Sigmoid colon (tissue), 7 donors: ENCODE results near the gene REST. TPM values are rescaled to one million over a fixed set of nuclear protein-coding genes. Genes with fewer than 3 reads are reported as not detected.

Experiments
- DNase-seq: peaks from one replicate; pipeline ENCODE4 v3.0.0-alpha.2; 2019
- H3K27ac ChIP-seq, 4 donors: fragments of 200-600 bp; sonication (generic); one replicate each; pipeline ENCODE4 v1.5.1; 2016 to 2019; ENCODE audit warnings: mild to moderate bottlenecking in 1 of 4
- H3K27me3 ChIP-seq, 3 donors: fragments of 200-600 bp; sonication (generic); one replicate each; pipeline ENCODE4 v1.5.1; 2019; ENCODE audit warnings: mild to moderate bottlenecking in 1 of 3
- H3K36me3 ChIP-seq, 4 donors: fragments of 200-600 bp; sonication (generic); one replicate each; pipeline ENCODE4 v1.5.1; 2016 to 2019
- H3K4me1 ChIP-seq, 4 donors: fragments of 200-600 bp; sonication (generic); one replicate each; pipeline ENCODE4 v1.5.1; 2017 to 2019
- H3K4me3 ChIP-seq, 4 donors: fragments of 200-600 bp; sonication (generic); one replicate each; pipeline ENCODE4 v1.5.1; 2017 to 2019; ENCODE audit warnings: mild to moderate bottlenecking in 2 of 4, moderate library complexity in 1 of 4
- H3K9me3 ChIP-seq, 4 donors: fragments of 200-600 bp in 3 of 4; sonication (generic) in 3 of 4; one replicate each; pipeline versions ENCODE4 v1.5.1 to v1.6.1; 2013 to 2019
- EP300 ChIP-seq, 4 donors: sonication (generic); formaldehyde crosslinking; IDR thresholded peaks; one replicate each; pipeline ENCODE4 v1.6.1; 2017; ENCODE audit warnings: antibody characterized with exemption in 4 of 4
- POLR2A ChIP-seq, 2 donors: fragments of 450-650 bp; IDR thresholded peaks; one replicate each; pipeline ENCODE4 v1.6.1; 2016; ENCODE audit warnings: antibody characterized with exemption in 2 of 2, mild to moderate bottlenecking in 2 of 2, moderate library complexity in 2 of 2
- POLR2AphosphoS5 ChIP-seq, 4 donors: sonication (generic); formaldehyde crosslinking; IDR thresholded peaks; one replicate each; pipeline ENCODE4 v1.6.1; 2017; ENCODE audit warnings: antibody characterized with exemption in 4 of 4
- WGBS, 2 donors: extraction: QIAGEN DNeasy Blood & Tissue Kit; methylation state at CpG; one replicate each; pipeline ENCODE4 v1.1.7; 2013; 5-methylcytosine and 5-hydroxymethylcytosine counted together
- intact Hi-C: fragments of 100-400 bp; cut with DNase I; formaldehyde crosslinking; loops from one replicate; pipeline ENCODE4 v1.15.1; 2023
- polyA plus RNA-seq, 3 donors: library from polyadenylated mRNA; stranded (reverse); fragments of 200-250 nt; gene quantifications; one replicate each; pipeline ENCODE4 v1.2.3, GENCODE V29; 2013
- total RNA-seq, 4 donors: library from RNA; depleted of rRNA; stranded (reverse); fragments of >200 nt; gene quantifications; one replicate each; pipeline ENCODE4 v1.1.0, GENCODE V29; 2016
- TF ChIP-seq, protein P1 (sequence below), 4 experiments: fragments of 450-650 bp in 3 of 4; fragments of 200-600 bp in 1 of 4; IDR thresholded peaks; one replicate each; pipeline ENCODE4 v1.5.1; 2016 to 2019; ENCODE audit warnings: antibody characterized with exemption in 4 of 4, mild to moderate bottlenecking in 3 of 4, moderate library complexity in 2 of 4
- donor health status: healthy with polysubstance abuse.
- donor health status: Bipolar disorder and iron deficiency.
- donor health status: healthy.

The REST gene
- total and polyA plus RNA-seq, 7 donors: 4.8 to 32.8 (median 23.7) TPM

GRCh38 chr4:56978750-56979303 lies 71.1 kb downstream of the REST start, which contains the start of gene POLR2B:
POLR2B (plus strand) TSS chr4:56978896; CDS start chr4:56978986, 90 bp downstream.
- H3K4me3 ChIP-seq: peak within 1 kb of the TSS; percentile 61 to 94 (median 90)
- H3K27me3 ChIP-seq: no peaks in the 10 kb centered on the region
- TF ChIP-seq POLR2A (IDR thresholded peaks at IDR 0.05) (peak; percentile 66 to 67), POLR2AphosphoS5 (IDR thresholded peaks at IDR 0.05) (peak; percentile 80 to 93 (median 91))
- TF ChIP-seq, protein P1, sequence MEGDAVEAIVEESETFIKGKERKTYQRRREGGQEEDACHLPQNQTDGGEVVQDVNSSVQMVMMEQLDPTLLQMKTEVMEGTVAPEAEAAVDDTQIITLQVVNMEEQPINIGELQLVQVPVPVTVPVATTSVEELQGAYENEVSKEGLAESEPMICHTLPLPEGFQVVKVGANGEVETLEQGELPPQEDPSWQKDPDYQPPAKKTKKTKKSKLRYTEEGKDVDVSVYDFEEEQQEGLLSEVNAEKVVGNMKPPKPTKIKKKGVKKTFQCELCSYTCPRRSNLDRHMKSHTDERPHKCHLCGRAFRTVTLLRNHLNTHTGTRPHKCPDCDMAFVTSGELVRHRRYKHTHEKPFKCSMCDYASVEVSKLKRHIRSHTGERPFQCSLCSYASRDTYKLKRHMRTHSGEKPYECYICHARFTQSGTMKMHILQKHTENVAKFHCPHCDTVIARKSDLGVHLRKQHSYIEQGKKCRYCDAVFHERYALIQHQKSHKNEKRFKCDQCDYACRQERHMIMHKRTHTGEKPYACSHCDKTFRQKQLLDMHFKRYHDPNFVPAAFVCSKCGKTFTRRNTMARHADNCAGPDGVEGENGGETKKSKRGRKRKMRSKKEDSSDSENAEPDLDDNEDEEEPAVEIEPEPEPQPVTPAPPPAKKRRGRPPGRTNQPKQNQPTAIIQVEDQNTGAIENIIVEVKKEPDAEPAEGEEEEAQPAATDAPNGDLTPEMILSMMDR (IDR thresholded peaks at IDR 0.05): no peak
- H3K36me3 ChIP-seq: peaks cover 0 to 4% (median 2%) of the 10 kb centered on the region in 4 donors
- peak within 1 kb of the TSS; percentile 88 to 95 (median 93) for H3K27ac ChIP-seq
- no peaks in the 10 kb centered on the region for H3K9me3 ChIP-seq
- 0 to 1% methylated on average over 37 of the region's 37 CpGs for WGBS, 2 donors
- intact Hi-C loops: loop anchor here (5.0 kb wide), 1 partner anchor 138 kb away; no protein-coding TSS in a partner anchor
- DNase-seq: peak; percentile 97
- H3K4me1 ChIP-seq: peaks cover 0 to 71% (median 55%) of the 10 kb centered on the region in 4 donors

DNA sequence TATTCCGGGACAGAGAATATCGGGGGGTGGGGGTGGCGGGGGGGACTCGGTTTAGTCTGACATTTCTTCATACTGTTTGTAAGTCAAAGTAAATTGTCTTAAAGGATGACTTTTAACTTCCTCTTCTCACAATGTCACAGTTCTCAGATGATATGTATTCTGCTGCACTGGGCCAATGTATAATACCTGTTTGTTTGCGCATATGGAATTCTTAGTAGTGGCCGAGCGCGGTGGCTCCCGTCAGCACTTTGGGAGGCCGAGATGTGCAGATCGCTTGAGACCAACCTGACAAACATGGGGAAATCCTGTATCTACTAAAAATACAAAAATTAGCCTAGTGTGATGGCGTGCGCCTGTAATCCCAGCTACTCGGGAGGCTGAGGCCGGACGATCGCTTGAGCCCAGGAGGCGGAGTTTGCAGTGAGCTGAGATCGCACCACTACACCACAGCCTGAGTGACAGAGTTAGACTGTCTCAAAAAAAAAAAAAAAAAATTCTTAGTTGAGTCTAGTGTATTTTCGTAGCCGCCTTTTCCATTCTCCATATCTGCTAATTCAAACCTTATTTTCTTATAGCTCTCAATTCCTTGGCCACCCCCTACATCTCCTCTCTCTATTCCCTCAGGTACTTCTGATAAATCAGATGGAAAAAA lies 71.8 kb downstream of the REST start:
- Histone ChIP-seq H3K36me3 (no peaks in the 10 kb centered on the region), H3K27me3 (no peaks in the 10 kb centered on the region), H3K4me3 (peak overlapping the region; percentile 61 to 94 (median 90)), H3K27ac (peak overlapping the region; percentile 88 to 95 (median 93)), H3K4me1 (peaks cover 0 to 68% (median 53%) of the 10 kb centered on the region in 4 donors), H3K9me3 (no peaks in the 10 kb centered on the region)
- WGBS, 2 donors: 2 to 9% methylated on average over 21 of the region's 21 CpGs
- no peak for TF ChIP-seq EP300 (IDR thresholded peaks at IDR 0.05)
- TF ChIP-seq, protein P1 (IDR thresholded peaks at IDR 0.05): no peak
- no peak for TF ChIP-seq POLR2AphosphoS5 (IDR thresholded peaks at IDR 0.05)
- no peak for TF ChIP-seq POLR2A (IDR thresholded peaks at IDR 0.05)
- no peak for DNase-seq
- intact Hi-C loops: loop anchor here (5.0 kb wide), 1 partner anchor 138 kb away; no protein-coding TSS in a partner anchor

- Histone ChIP-seq H3K27ac (no peak overlapping the region), H3K36me3 (peaks cover 0 to 18% (median 6%) of the 10 kb centered on the region in 4 donors), H3K4me1 (peaks cover 0 to 46% (median 33%) of the 10 kb centered on the region in 4 donors), H3K9me3 (no peaks in the 10 kb centered on the region), H3K27me3 (no peaks in the 10 kb centered on the region), H3K4me3 (no peak overlapping the region)
- TF ChIP-seq POLR2AphosphoS5 (IDR thresholded peaks at IDR 0.05): no peak
- no peak for TF ChIP-seq EP300 (IDR thresholded peaks at IDR 0.05)
- TF ChIP-seq, protein P1 (IDR thresholded peaks at IDR 0.05): no peak
- TF ChIP-seq POLR2A (IDR thresholded peaks at IDR 0.05): no peak
- intact Hi-C loops: no loop called here
- DNase-seq: no peak
- 81 to 84% methylated on average over 4 of the region's 4 CpGs for WGBS, 2 donors
These were observed 74.1 kb downstream of the REST start for GRCh38 chr4:56981795-56982201.

DNA sequence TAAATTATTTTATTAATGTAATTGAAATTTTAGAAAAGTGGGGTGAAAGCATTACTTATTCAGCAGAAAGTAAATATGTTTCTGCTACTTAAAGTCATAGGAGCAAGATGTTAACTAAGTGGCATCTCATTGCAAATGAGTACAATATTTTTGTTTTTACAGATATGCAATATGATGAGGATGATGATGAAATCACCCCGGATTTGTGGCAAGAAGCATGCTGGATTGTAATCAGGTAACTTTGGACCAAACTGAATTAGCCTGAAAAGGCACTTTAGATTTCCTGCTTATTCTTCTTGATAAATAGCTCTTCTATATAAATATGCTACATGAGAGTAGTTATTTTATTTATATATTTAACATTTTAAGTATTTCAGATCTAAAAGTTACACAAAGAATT lies 78.5 kb downstream of the REST start:
- peaks cover 0 to 61% (median 18%) of the 10 kb centered on the region in 4 donors for H3K36me3 ChIP-seq
- no peaks in the 10 kb centered on the region for H3K9me3 ChIP-seq
- H3K4me3 ChIP-seq: no peak overlapping the region
- 82 to 94% methylated on average over 1 of the region's 1 CpG for WGBS, 2 donors
- no peak for DNase-seq
- intact Hi-C loops: no loop called here
- peaks cover 0 to 19% (median 14%) of the 10 kb centered on the region in 4 donors for H3K4me1 ChIP-seq
- TF ChIP-seq, protein P1 (IDR thresholded peaks at IDR 0.05): no peak
- TF ChIP-seq EP300 (IDR thresholded peaks at IDR 0.05): no peak
- TF ChIP-seq POLR2A (IDR thresholded peaks at IDR 0.05): no peak
- TF ChIP-seq POLR2AphosphoS5 (IDR thresholded peaks at IDR 0.05): no peak
- H3K27ac ChIP-seq: no peak overlapping the region
- H3K27me3 ChIP-seq: no peaks in the 10 kb centered on the region
